Astrocyte (in vitro differentiated cells and primary cell): Measurements from ENCODE around the gene DDX4.

Experiments
- CTCF ChIP-seq: IDR thresholded peaks from 2 replicates; pipeline ENCODE4 v1.5.1; 2011; ENCODE audit warnings: low read depth, mild to moderate bottlenecking, inconsistent platforms, low read length, moderate library complexity; ENCODE audit not compliant: insufficient read depth
- EZH2 ChIP-seq: IDR thresholded peaks from 2 replicates; pipeline ENCODE4 v1.6.1; 2012; ENCODE audit warnings: mild to moderate bottlenecking, low read length, inconsistent platforms; ENCODE audit not compliant: insufficient read depth

DNA sequence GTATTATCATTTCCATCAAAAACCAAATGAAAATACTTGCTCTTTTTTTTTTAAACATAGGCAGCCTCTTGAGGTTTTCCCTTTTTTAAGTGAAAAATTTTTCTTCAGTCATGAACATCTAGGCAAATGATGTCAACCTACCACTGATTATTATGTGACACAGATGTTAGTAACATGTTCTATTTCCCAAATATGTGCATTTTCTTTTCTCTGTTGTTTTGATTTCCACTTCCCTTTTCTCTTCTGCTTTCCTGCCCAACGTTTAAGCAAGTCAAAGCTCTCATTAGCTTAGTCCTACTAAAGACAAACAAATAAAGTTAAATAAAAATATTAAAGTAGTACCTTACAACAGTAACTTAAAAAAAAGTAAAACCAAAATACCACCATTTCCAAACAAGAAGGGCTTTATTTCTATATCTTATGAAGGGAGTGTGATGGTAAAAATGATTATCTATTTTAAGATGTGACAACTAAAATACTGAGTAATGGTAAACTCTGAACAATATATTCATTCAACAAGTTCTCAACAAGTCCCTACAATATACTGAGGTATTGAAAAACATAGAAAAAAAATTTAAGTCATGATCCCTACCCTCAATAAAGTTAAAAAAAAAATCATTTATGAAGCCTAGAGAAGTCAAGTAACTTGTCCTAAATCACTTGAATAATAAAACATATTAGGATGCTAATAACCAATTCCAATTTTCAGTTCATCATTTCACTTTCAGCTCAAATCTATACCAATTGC lies 35.1 kb upstream of the DDX4 start:
- no peak for TF ChIP-seq CTCF
- TF ChIP-seq EZH2, result no peak
